Suppressor macrophage (primary cell): ENCODE data around the gene IL7R.
"Not testable (repeated sequence)": the region's sequence is repeated elsewhere in the genome, so short reads cannot be mapped to it uniquely, and the experiment has no call there.

Experiments
- DNase-seq, 4 experiments: peaks; one replicate each; pipeline ENCODE4 v3.0.0-alpha.2; 2020 to 2022

The IL7R gene

GRCh38 chr5:35876454-35876853 lies 19.8 kb downstream of the IL7R start:
- peak in 3 of 4 experiments; percentile 11 to 37 (median 26) for DNase-seq

GRCh38 chr5:35876922-35877321 lies 20.2 kb downstream of the IL7R start:
- no peak for DNase-seq

- DNase-seq, result no peak
Observed at GRCh38 chr5:35877655-35878054, 21.0 kb downstream of the IL7R start.

GRCh38 chr5:35878079-35878478 lies 21.4 kb downstream of the IL7R start:
- DNase-seq, result no peak

GRCh38 chr5:35879096-35879495 lies 22.4 kb downstream of the IL7R start:
- no peak for DNase-seq

- no peak for DNase-seq
Observed at GRCh38 chr5:35879649-35880048, 23.0 kb downstream of the IL7R start.

- no peak for DNase-seq
Observed at GRCh38 chr5:35880156-35880555, 23.5 kb downstream of the IL7R start.

- no peak for DNase-seq
Observed at GRCh38 chr5:35881758-35882157, 25.1 kb downstream of the IL7R start.

- DNase-seq, result peak; percentile 46 to 78 (median 70)
Observed at GRCh38 chr5:35884191-35884769, 27.6 kb downstream of the IL7R start.

GRCh38 chr5:35884773-35885172 lies 28.1 kb downstream of the IL7R start:
- DNase-seq, result no peak

- DNase-seq, result no peak
Observed at GRCh38 chr5:35886381-35886780, 29.7 kb downstream of the IL7R start.

- peak in 2 of 4 experiments; percentile 57 to 59 for DNase-seq
Observed at GRCh38 chr5:35887321-35888100, 30.8 kb downstream of the IL7R start.

GRCh38 chr5:35890021-35891020 lies 33.6 kb downstream of the IL7R start:
- no peak for DNase-seq

- DNase-seq, result not testable (repeated sequence)
Observed at GRCh38 chr5:35892799-35893198, 36.1 kb downstream of the IL7R start.

GRCh38 chr5:35894131-35894530 lies 37.4 kb downstream of the IL7R start:
- DNase-seq, result no peak

- no peak for DNase-seq
Observed at GRCh38 chr5:35898952-35899660, 42.4 kb downstream of the IL7R start.

- no peak for DNase-seq
Observed at GRCh38 chr5:35899800-35900199, 43.1 kb downstream of the IL7R start.

GRCh38 chr5:35900972-35901695 lies 44.4 kb downstream of the IL7R start:
- no peak for DNase-seq

- DNase-seq, result peak in 3 of 4 experiments; percentile 21 to 49 (median 43)
Observed at GRCh38 chr5:35902046-35902672, 45.5 kb downstream of the IL7R start.

- no peak for DNase-seq
Observed at GRCh38 chr5:35903631-35904203, 47.0 kb downstream of the IL7R start.
